Endothelial cell (in vitro differentiated cells): ENCODE measurements around the gene TELO2. TPM values are rescaled to one million over a fixed set of nuclear protein-coding genes. Genes with fewer than 3 reads are reported as not detected.

Experiments
- DNase-seq: peaks from one replicate; pipeline ENCODE4 v3.0.0; 2021; ENCODE audit warnings: low spot score
- H3K27ac Mint-ChIP-seq: one replicate; pipeline ENCODE4 v1.8.0; 2021; ENCODE audit warnings: mixed read lengths, inconsistent platforms; ENCODE audit not compliant: unreplicated experiment
- H3K27me3 Mint-ChIP-seq: one replicate; pipeline ENCODE4 v1.8.0; 2021; ENCODE audit warnings: mild to moderate bottlenecking, moderate library complexity, mixed read lengths, inconsistent platforms; ENCODE audit not compliant: unreplicated experiment
- H3K36me3 Mint-ChIP-seq: one replicate; pipeline ENCODE4 v1.8.0; 2021; ENCODE audit warnings: mild to moderate bottlenecking, low read depth, mixed read lengths, inconsistent platforms; ENCODE audit not compliant: unreplicated experiment
- H3K4me1 Mint-ChIP-seq: one replicate; pipeline ENCODE4 v1.8.0; 2021; ENCODE audit warnings: mild to moderate bottlenecking, mixed read lengths, inconsistent platforms; ENCODE audit not compliant: unreplicated experiment
- H3K4me3 Mint-ChIP-seq: one replicate; pipeline ENCODE4 v1.8.0; 2021; ENCODE audit warnings: mild to moderate bottlenecking, mixed read lengths, inconsistent platforms; ENCODE audit not compliant: unreplicated experiment
- H3K9me3 Mint-ChIP-seq: one replicate; pipeline ENCODE4 v1.8.0; 2021; ENCODE audit warnings: mixed read lengths, inconsistent platforms; ENCODE audit not compliant: unreplicated experiment
- CTCF ChIP-seq: fragments of 200-600 bp; sonication (generic); IDR thresholded peaks from one replicate; pipeline ENCODE4 v1.5.0; 2021; ENCODE audit warnings: antibody characterized with exemption; ENCODE audit not compliant: unreplicated experiment
- total RNA-seq: library from RNA; stranded (reverse); fragmentation: NEBNext Ultra II Directional; extraction: Animal tissue kit (Norgen Biotek cat#: 25700); gene quantifications from one replicate; pipeline ENCODE4 v1.2.1, GENCODE V29; 2021; ENCODE audit not compliant: unreplicated experiment

TELO2 gene
- total RNA-seq, 1 donor from 2014 or later, result 64.5 TPM

- Mint-ChIP-seq H3K4me1 (peaks cover 36% of the 10 kb centered on the region), H3K27me3 (peaks cover 11% of the 10 kb centered on the region), H3K4me3 (no peak overlapping the region), H3K36me3 (no peaks in the 10 kb centered on the region), H3K27ac (peak overlapping the region; percentile 18), H3K9me3 (no peaks in the 10 kb centered on the region)
- DNase-seq, result no peak
- no peak for TF ChIP-seq CTCF
Observed at GRCh38 chr16:1471569-1472194, 21.5 kb upstream of the TELO2 start.

DNA sequence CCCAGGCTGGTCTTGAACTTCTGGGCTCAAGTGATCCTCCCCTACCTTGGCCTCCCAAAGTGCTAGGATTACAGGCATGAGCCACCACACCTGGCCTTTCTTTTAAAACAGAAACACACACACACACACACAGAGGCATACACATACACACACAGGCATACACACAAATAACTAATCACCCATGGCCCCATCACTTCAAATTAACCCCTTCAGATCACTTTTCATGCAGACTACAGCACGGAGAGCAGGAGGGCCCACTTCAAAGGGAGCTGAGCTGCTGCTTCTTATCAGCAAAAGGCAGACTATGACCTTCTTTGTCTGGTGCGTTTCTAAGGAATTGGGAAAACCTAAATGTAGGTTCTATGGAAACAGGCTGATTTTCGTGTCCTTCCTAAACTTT, 20.2 kb upstream of the TELO2 start:
- peaks cover 36% of the 10 kb centered on the region for H3K4me1 Mint-ChIP-seq
- TF ChIP-seq CTCF, result no peak
- H3K9me3 Mint-ChIP-seq, result no peaks in the 10 kb centered on the region
- H3K27ac Mint-ChIP-seq, result peak overlapping the region; percentile 45
- H3K27me3 Mint-ChIP-seq, result peaks cover 13% of the 10 kb centered on the region
- DNase-seq, result no peak
- H3K4me3 Mint-ChIP-seq, result peak overlapping the region; percentile 56
- peaks cover 3% of the 10 kb centered on the region for H3K36me3 Mint-ChIP-seq

DNA sequence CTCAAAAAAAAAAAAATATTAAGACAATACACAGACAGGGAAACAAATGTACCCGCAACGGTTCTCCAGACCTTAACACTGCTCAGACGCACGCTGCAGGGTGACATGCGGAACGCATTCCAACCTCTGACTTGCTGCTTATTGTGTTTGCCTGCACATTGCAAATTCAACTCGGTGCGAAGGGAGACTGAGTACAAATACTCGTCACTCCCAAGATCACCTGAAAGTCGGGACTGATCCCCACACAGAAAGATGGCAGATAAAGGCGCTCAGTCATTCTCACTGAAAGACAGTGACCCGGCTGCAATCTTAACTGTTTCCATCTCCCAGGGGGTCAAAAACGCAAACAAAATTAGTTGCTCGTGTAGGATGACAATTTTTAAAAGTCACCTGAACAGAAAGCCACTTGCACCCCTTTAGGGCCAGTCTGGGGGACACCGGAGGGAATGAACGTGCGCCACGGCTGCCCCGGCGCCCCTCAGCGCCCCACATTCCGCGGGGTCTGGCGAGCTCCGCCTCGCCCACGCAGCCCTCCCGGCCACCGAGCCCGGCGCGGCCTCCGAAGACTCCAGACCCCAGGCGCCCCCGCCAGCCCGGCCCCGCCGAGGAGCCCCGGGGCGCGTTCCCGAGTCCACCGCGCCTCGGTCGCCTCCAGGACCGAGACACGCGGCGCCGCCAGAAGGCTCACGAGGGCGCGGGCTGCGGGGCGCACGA, 18.9 kb upstream of the TELO2 start:
- H3K4me3 Mint-ChIP-seq, result peak overlapping the region; percentile 90
- H3K36me3 Mint-ChIP-seq, result peaks cover 3% of the 10 kb centered on the region
- H3K4me1 Mint-ChIP-seq, result peaks cover 36% of the 10 kb centered on the region
- peaks cover 13% of the 10 kb centered on the region for H3K27me3 Mint-ChIP-seq
- TF ChIP-seq CTCF, result no peak
- no peak for DNase-seq
- no peaks in the 10 kb centered on the region for H3K9me3 Mint-ChIP-seq
- H3K27ac Mint-ChIP-seq, result peak overlapping the region; percentile 72

- no peak for TF ChIP-seq CTCF
- peaks cover 3% of the 10 kb centered on the region for H3K36me3 Mint-ChIP-seq
- H3K27ac Mint-ChIP-seq, result peak within 1 kb of the TSS; percentile 84
- peaks cover 13% of the 10 kb centered on the region for H3K27me3 Mint-ChIP-seq
- DNase-seq, result peak; percentile 84
- peak within 1 kb of the TSS; percentile 90 for H3K4me3 Mint-ChIP-seq
- H3K9me3 Mint-ChIP-seq, result no peaks in the 10 kb centered on the region
- peaks cover 32% of the 10 kb centered on the region for H3K4me1 Mint-ChIP-seq
Observed at GRCh38 chr16:1474796-1475551, 18.2 kb upstream of the TELO2 start, which contains the start of gene CLCN7. CLCN7 (minus strand) TSS chr16:1475028; CDS start chr16:1474974, 54 bp downstream.
